B cell (primary cell): ENCODE data around the gene ATRAID. TPM values are rescaled to one million over a fixed set of nuclear protein-coding genes. Genes with fewer than 3 reads are reported as not detected.

ENCODE experiments used
- ATAC-seq: fragments of 200-7000 bp; cut with Tn5 transposase; one replicate; pipeline ENCODE4 v1.10.0; 2021; ENCODE audit warnings: low read depth, mild to moderate bottlenecking, moderate number of reproducible peaks, moderate library complexity
- CTCF ChIA-PET: fragments of 350-600 bp; sonication (Branson Sonifier 250); formaldehyde crosslinking; loops from one replicate; lab custom pipeline; 2021; ENCODE audit warnings: antibody characterized with exemption, inconsistent platforms; lab: Charles Lee
- POLR2A ChIA-PET: fragments of 350-600 bp; sonication (Branson Sonifier 250); formaldehyde crosslinking; loops from one replicate; lab custom pipeline; 2021; ENCODE audit warnings: antibody characterized with exemption; lab: Charles Lee
- DNase-seq: peaks from one replicate; pipeline ENCODE4 v3.0.0; 2013
- H2AFZ ChIP-seq: 2 replicates; pipeline ENCODE4 v1.6.1; 2012; ENCODE audit warnings: mild to moderate bottlenecking, low read depth, low read length; ENCODE audit not compliant: insufficient read depth, poor library complexity, severe bottlenecking
- H3K27ac ChIP-seq, 2 donors: 1 replicate in 1 of 2; 2 replicates in 1 of 2; pipeline ENCODE4 v1.5.1; 2012 to 2013; ENCODE audit warnings: low read length in 2 of 2, mild to moderate bottlenecking in 2 of 2, moderate library complexity in 1 of 2
- H3K27me3 ChIP-seq, 4 experiments: fragments of 200-600 bp in 1 of 4; sonication (generic) in 1 of 4; replicated peaks in 1 of 4; 1 replicate in 2 of 4; 2 replicates in 2 of 4; pipeline versions ENCODE4 v1.6.1 to v1.7.0; 2013 to 2016; ENCODE audit warnings: low read length in 3 of 4, mild to moderate bottlenecking in 2 of 4, mixed read lengths in 1 of 4, moderate library complexity in 1 of 4; ENCODE audit not compliant: insufficient read depth in 4 of 4, control insufficient read depth in 3 of 4; ENCODE audit errors: control extremely low read depth in 1 of 4
- H3K36me3 ChIP-seq, 2 experiments: replicated peaks in 1 of 2; 1 replicate in 1 of 2; 2 replicates in 1 of 2; pipeline versions ENCODE4 v1.6.1 to v1.7.1; 2013; ENCODE audit warnings: low read length in 1 of 2; ENCODE audit not compliant: insufficient read depth in 2 of 2, control insufficient read depth in 1 of 2; ENCODE audit errors: control extremely low read depth in 1 of 2, extremely low read depth in 1 of 2
- H3K4me1 ChIP-seq, 2 donors: fragments of 200-600 bp in 1 of 2; sonication (generic) in 1 of 2; 1 replicate in 1 of 2; 2 replicates in 1 of 2; pipeline versions ENCODE4 v1.5.1 to v1.6.1; 2013 to 2017; ENCODE audit warnings: low read length in 2 of 2; ENCODE audit not compliant: control insufficient read depth in 2 of 2, insufficient read depth in 2 of 2
- H3K4me2 ChIP-seq: replicated peaks from 2 replicates; pipeline ENCODE3; 2012; ENCODE audit warnings: mild to moderate bottlenecking, low read depth, low read length; ENCODE audit not compliant: poor library complexity, severe bottlenecking
- H3K4me3 ChIP-seq, 5 experiments: fragments of 200-600 bp in 1 of 5; sonication (generic) in 1 of 5; 1 replicate in 3 of 5; 2 replicates in 2 of 5; pipeline versions ENCODE4 v1.5.1 to v1.7.0; 2011 to 2016; ENCODE audit warnings: low read length in 4 of 5, mild to moderate bottlenecking in 4 of 5, low read depth in 2 of 5, control low read depth in 1 of 5, moderate library complexity in 1 of 5; ENCODE audit not compliant: insufficient read depth in 1 of 5; ENCODE audit errors: control extremely low read depth in 1 of 5, extremely low read depth in 1 of 5
- H3K79me2 ChIP-seq: fragments of 200-600 bp; sonication (generic); one replicate; pipeline ENCODE4 v1.6.0; 2016; ENCODE audit warnings: low read length; ENCODE audit not compliant: control insufficient read depth, insufficient read depth
- H3K9ac ChIP-seq: fragments of 200-600 bp; sonication (generic); 2 replicates; pipeline ENCODE4 v1.6.1; 2017; ENCODE audit warnings: mild to moderate bottlenecking, low read length, moderate library complexity
- H3K9me3 ChIP-seq, 3 donors: one replicate each; pipeline versions ENCODE4 v1.6.1 to v1.7.1; 2013; ENCODE audit warnings: low read length in 2 of 3; ENCODE audit not compliant: control insufficient read depth in 2 of 3, insufficient read depth in 1 of 3; ENCODE audit errors: control extremely low read depth in 1 of 3
- H4K20me1 ChIP-seq: 2 replicates; pipeline ENCODE4 v1.6.0; 2012; ENCODE audit warnings: mild to moderate bottlenecking, low read length; ENCODE audit not compliant: insufficient read depth, control insufficient read depth, poor library complexity, severe bottlenecking
- H3K27ac Mint-ChIP-seq: one replicate; pipeline ENCODE4 v1.8.0; 2021; ENCODE audit warnings: mixed read lengths
- H3K27me3 Mint-ChIP-seq: one replicate; pipeline ENCODE4 v1.8.0; 2021; ENCODE audit warnings: mixed read lengths
- H3K4me1 Mint-ChIP-seq: one replicate; pipeline ENCODE4 v1.8.0; 2021; ENCODE audit warnings: mixed read lengths
- H3K4me3 Mint-ChIP-seq: one replicate; pipeline ENCODE4 v1.8.0; 2021; ENCODE audit warnings: mixed read lengths
- H3K9me3 Mint-ChIP-seq: one replicate; pipeline ENCODE4 v1.8.0; 2022; ENCODE audit warnings: mixed read lengths; ENCODE audit not compliant: insufficient read depth
- EZH2 ChIP-seq: IDR thresholded peaks from 2 replicates; pipeline ENCODE4 v1.6.1; 2012; ENCODE audit warnings: borderline replicate concordance, low read depth, mild to moderate bottlenecking, moderate library complexity, low read length; ENCODE audit not compliant: insufficient read depth, poor library complexity, severe bottlenecking
- WGBS: methylation state at CpG from one replicate; pipeline ENCODE4 v1.1.5; 2013; ENCODE audit warnings: missing lambda C conversion rate; ENCODE audit not compliant: insufficient coverage; 5-methylcytosine and 5-hydroxymethylcytosine counted together
- intact Hi-C: fragments of 100-400 bp; cut with micrococcal nuclease; formaldehyde crosslinking; loops from one replicate; pipeline ENCODE4 v1.10.0; 2022
- polyA plus RNA-seq: library from polyadenylated mRNA; depleted of rRNA; stranded (reverse); fragments of >200 nt; gene quantifications from 2 replicates; pipeline ENCODE4 v1.2.3, GENCODE V29; 2012
- total RNA-seq, 2 donors: library from RNA; stranded (reverse); fragments of 120-200 nt in 1 of 2; gene quantifications; 1 replicate in 1 of 2; 2 replicates in 1 of 2; pipeline versions ENCODE4 v1.2.3 to v1.2.4, GENCODE V29; 2013 to 2022
- TF ChIP-seq, protein P1 (sequence below): fragments of 200-600 bp; IDR thresholded peaks from one replicate; pipeline ENCODE4 v1.8.0; 2022; ENCODE audit warnings: antibody characterized with exemption, mild to moderate bottlenecking

The ATRAID gene
- total and polyA plus RNA-seq, 2 donors (not counting 1 experiment from before 2014, with no cell fraction given): 88.8 to 117 TPM

DNA sequence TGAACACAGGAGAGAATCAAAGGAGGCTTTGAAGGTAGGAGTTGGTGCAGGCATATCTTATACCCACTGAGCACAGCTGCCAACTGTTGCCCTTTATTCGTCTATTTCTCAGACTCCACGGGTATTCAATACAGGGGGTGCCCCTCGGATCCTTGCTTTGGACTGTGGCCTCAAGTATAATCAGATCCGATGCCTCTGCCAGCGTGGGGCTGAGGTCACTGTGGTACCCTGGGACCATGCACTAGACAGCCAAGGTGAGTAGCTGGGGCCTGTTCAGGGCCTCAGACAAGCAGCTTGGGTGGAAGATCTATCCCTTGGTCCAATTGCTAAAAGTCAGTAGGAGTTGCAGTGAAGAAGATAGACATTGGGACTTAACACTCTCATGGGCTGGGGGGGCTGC is 10.6 kb downstream of the ATRAID start:
- no peaks in the 10 kb centered on the region for H3K9me3 Mint-ChIP-seq
- ChIA-PET POLR2A (no interaction called here), CTCF (no interaction called here)
- Histone ChIP-seq H3K27me3 (no peaks in the 10 kb centered on the region), H2AFZ (no peak overlapping the region), H3K79me2 (peaks cover 10% of the 10 kb centered on the region), H3K36me3 (peaks cover 3 to 53% of the 10 kb centered on the region in 2 experiments), H3K4me1 (peaks cover 13 to 19% of the 10 kb centered on the region in 2 donors), H3K4me3 (no peak overlapping the region), H4K20me1 (no peaks in the 10 kb centered on the region), H3K4me2 (no peak overlapping the region), H3K27ac (no peak overlapping the region), H3K9ac (no peak overlapping the region), H3K9me3 (no peaks in the 10 kb centered on the region)
- ATAC-seq (no peak), DNase-seq (no peak)
- intact Hi-C loops: no loop called here
- no peak overlapping the region for H3K4me3 Mint-ChIP-seq
- H3K27ac Mint-ChIP-seq: no peak overlapping the region
- WGBS: 99% methylated on average over 5 of the region's 5 CpGs
- TF ChIP-seq EZH2: no peak
- TF ChIP-seq, protein P1, sequence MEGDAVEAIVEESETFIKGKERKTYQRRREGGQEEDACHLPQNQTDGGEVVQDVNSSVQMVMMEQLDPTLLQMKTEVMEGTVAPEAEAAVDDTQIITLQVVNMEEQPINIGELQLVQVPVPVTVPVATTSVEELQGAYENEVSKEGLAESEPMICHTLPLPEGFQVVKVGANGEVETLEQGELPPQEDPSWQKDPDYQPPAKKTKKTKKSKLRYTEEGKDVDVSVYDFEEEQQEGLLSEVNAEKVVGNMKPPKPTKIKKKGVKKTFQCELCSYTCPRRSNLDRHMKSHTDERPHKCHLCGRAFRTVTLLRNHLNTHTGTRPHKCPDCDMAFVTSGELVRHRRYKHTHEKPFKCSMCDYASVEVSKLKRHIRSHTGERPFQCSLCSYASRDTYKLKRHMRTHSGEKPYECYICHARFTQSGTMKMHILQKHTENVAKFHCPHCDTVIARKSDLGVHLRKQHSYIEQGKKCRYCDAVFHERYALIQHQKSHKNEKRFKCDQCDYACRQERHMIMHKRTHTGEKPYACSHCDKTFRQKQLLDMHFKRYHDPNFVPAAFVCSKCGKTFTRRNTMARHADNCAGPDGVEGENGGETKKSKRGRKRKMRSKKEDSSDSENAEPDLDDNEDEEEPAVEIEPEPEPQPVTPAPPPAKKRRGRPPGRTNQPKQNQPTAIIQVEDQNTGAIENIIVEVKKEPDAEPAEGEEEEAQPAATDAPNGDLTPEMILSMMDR: no peak
- H3K4me1 Mint-ChIP-seq: peaks cover 17% of the 10 kb centered on the region
- no peaks in the 10 kb centered on the region for H3K27me3 Mint-ChIP-seq

DNA sequence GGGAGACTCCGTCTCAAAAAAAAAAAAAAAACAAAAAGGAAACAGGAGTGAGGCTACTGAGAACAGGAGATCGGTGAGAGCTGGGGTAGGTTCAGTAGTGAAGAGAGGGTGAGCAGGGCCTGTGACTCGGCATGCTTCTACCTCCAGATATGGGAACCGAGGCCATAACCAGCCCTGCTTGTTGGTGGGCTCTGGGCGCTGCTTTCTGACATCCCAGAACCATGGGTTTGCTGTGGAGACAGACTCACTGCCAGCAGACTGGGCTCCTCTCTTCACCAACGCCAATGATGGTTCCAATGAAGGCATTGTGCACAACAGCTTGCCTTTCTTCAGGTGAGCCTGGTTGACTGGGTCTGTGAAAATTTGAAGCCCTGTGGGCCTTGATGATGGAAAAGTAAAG is 11.6 kb downstream of the ATRAID start:
- no peak overlapping the region for H3K9ac ChIP-seq
- no peak overlapping the region for H2AFZ ChIP-seq
- ChIA-PET POLR2A (no interaction called here), CTCF (no interaction called here)
- no peaks in the 10 kb centered on the region for H3K9me3 ChIP-seq
- no peaks in the 10 kb centered on the region for H3K9me3 Mint-ChIP-seq
- H3K36me3 ChIP-seq: peaks cover 7 to 63% of the 10 kb centered on the region in 2 experiments
- no peak overlapping the region for H3K4me3 ChIP-seq
- intact Hi-C loops: no loop called here
- ATAC-seq: no peak
- TF ChIP-seq, protein P1: no peak
- TF ChIP-seq EZH2: no peak
- peaks cover 7% of the 10 kb centered on the region for H3K4me1 Mint-ChIP-seq
- no peak overlapping the region for H3K27ac ChIP-seq
- H3K4me2 ChIP-seq: no peak overlapping the region
- peaks cover 5 to 10% of the 10 kb centered on the region in 2 donors for H3K4me1 ChIP-seq
- WGBS: 96% methylated on average over 5 of the region's 6 CpGs
- H3K79me2 ChIP-seq: peaks cover 10% of the 10 kb centered on the region
- no peaks in the 10 kb centered on the region for H3K27me3 ChIP-seq
- DNase-seq: no peak
- H3K27ac Mint-ChIP-seq: no peak overlapping the region
- no peak overlapping the region for H3K4me3 Mint-ChIP-seq
- H3K27me3 Mint-ChIP-seq: no peaks in the 10 kb centered on the region
- no peaks in the 10 kb centered on the region for H4K20me1 ChIP-seq
